Measurements from ENCODE around the gene RNU11. TPM values are rescaled to one million over a fixed set of nuclear protein-coding genes. Genes with fewer than 3 reads are reported as not detected.

Gene RNU11
- total and polyA plus RNA-seq, 8 donors: not detected

Other genes with a start within 250 kb of the RNU11 start
- gene RCC1, start 142.6 kb upstream of the RNU11 start, total RNA-seq: 10 to 100 TPM; 35.5 to 36.3 TPM
- 10 to 100 TPM; 38.1 to 57.8 (median 40.1) TPM for gene RCC1, start 142.6 kb upstream of the RNU11 start, polyA plus RNA-seq (ENCODE audit: insufficient read length in 6 of 6)
- 10 to 100 TPM; 26.1 to 27.0 TPM for gene TRNAU1AP, start 95.5 kb upstream of the RNU11 start, total RNA-seq
- 10 to 100 TPM; 28.2 to 34.6 (median 31.2) TPM for gene TRNAU1AP, start 95.5 kb upstream of the RNU11 start, polyA plus RNA-seq (ENCODE audit: insufficient read length in 6 of 6)
- gene RAB42, start 56.3 kb upstream of the RNU11 start, total RNA-seq: 10 to 100 TPM in 1 of 2 donors, 1 to 10 TPM in 1; 6.1 to 17.7 TPM
- gene RAB42, start 56.3 kb upstream of the RNU11 start, polyA plus RNA-seq (ENCODE audit: insufficient read length in 6 of 6): 1 to 10 TPM; 5.2 to 8.6 (median 6.4) TPM
- gene TAF12, start 5.5 kb upstream of the RNU11 start, total RNA-seq: 10 to 100 TPM; 23.2 to 25.2 TPM
- gene TAF12, start 5.5 kb upstream of the RNU11 start, polyA plus RNA-seq (ENCODE audit: insufficient read length in 6 of 6): 10 to 100 TPM; 30.0 to 33.2 (median 31.4) TPM
- gene GMEB1, start 20.2 kb downstream of the RNU11 start, total RNA-seq: 10 to 100 TPM; 10.6 to 13.7 TPM
- gene GMEB1, start 20.2 kb downstream of the RNU11 start, polyA plus RNA-seq (ENCODE audit: insufficient read length in 6 of 6): 10 to 100 TPM; 16.0 to 18.6 (median 17.2) TPM
- gene YTHDF2, start 88.3 kb downstream of the RNU11 start, total RNA-seq: 10 to 100 TPM; 60.4 to 67.5 TPM
- 10 to 100 TPM; 70.7 to 82.5 (median 76.8) TPM for gene YTHDF2, start 88.3 kb downstream of the RNU11 start, polyA plus RNA-seq (ENCODE audit: insufficient read length in 6 of 6)
- gene OPRD1, start 163.6 kb downstream of the RNU11 start, total RNA-seq: not detected
- gene OPRD1, start 163.6 kb downstream of the RNU11 start, polyA plus RNA-seq (ENCODE audit: insufficient read length in 6 of 6): under 1 TPM; 0.18 to 0.42 (median 0.23) TPM